ENCODE results near the gene FAM227A. TPM values are rescaled to one million over a fixed set of nuclear protein-coding genes. Genes with fewer than 3 reads are reported as not detected.

The FAM227A gene
- total and polyA plus RNA-seq, 2 of the 8 experiments (the other 6 are each of a cell fraction or from before 2014, with no cell fraction given): 2.1 to 3.9 TPM

DNA sequence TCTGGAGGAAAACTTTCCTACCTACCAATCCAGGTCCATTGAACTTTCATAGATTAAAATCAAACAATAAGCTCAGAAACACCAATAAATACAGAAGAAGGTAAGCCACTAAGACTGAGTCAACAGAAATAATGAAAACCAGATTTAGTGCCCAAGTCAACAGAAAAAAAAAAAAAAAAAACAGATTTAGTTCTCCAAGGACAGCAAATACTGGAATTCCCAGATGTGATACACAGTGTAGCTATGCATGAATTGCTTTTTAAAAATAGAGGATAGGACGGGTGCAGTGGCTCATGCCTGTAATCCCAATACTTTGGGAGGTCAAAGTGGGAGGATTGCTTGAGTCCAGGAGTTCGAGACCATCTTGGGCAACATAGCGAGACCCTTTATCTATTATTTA lies 101.9 kb downstream of the FAM227A start:
- 91% methylated on average over 3 of the region's 3 CpGs; no CpG with 5 or more reads in 1 of the 2 experiments for WGBS, 2 experiments (ENCODE audit: extremely low coverage in 1 of 2, insufficient coverage in 1 of 2, insufficient read length in 1 of 2, insufficient replicate concordance in 2 of 2, low coverage in 1 of 2, low lambda C conversion rate in 2 of 2, missing lambda C conversion rate in 1 of 2)
- DNase-seq (ENCODE audit: low read depth in 1 of 2, low spot score in 2 of 2) (no peak), FAIRE-seq (no peak)
- Histone ChIP-seq H2BK5ac (ENCODE audit: low read depth, low read length) (no peak overlapping the region), H3K27me3 (replicated peaks in 1 of 4; ENCODE audit: control insufficient read depth in 3 of 4, extremely low read depth in 1 of 4, insufficient read depth in 3 of 4, low read length in 3 of 4) (no peaks in the 10 kb centered on the region), H3K36me3 (ENCODE audit: control insufficient read depth in 2 of 4, insufficient read depth in 4 of 4, low read length in 3 of 4) (no peaks in the 10 kb centered on the region), H2AFZ (ENCODE audit: low read length) (no peak overlapping the region), H2BK20ac (ENCODE audit: low read length) (no peak overlapping the region), H3K56ac (replicated peaks; ENCODE audit: insufficient read length, low read depth, low read length) (no peak overlapping the region), H3K4me1 (replicated peaks in 1 of 4; ENCODE audit: control insufficient read depth in 3 of 4, insufficient read depth in 4 of 4, low read length in 3 of 4) (no peaks in the 10 kb centered on the region), H3K4ac (replicated peaks; ENCODE audit: insufficient read length, low read depth, low read length) (no peak overlapping the region), H3K4me3 (ENCODE audit: extremely low read depth in 1 of 4, insufficient read depth in 2 of 4, low read depth in 3 of 4, low read length in 4 of 4) (no peak overlapping the region), H4K20me1 (replicated peaks in 1 of 2; ENCODE audit: control insufficient read depth in 1 of 2, insufficient read depth in 2 of 2, low read length in 2 of 2) (no peaks in the 10 kb centered on the region), H3K9me3 (ENCODE audit: insufficient read depth in 2 of 2, low read depth in 1 of 2, low read length in 1 of 2) (no peaks in the 10 kb centered on the region), H2AK5ac (ENCODE audit: low read depth, low read length) (no peak overlapping the region), H3K79me1 (ENCODE audit: low read depth, low read length) (no peaks in the 10 kb centered on the region), H4K5ac (ENCODE audit: insufficient read length, low read depth, low read length) (no peak overlapping the region), H2BK120ac (replicated peaks; ENCODE audit: low read depth, low read length) (no peak overlapping the region), H4K91ac (replicated peaks; ENCODE audit: insufficient read length, low read length) (no peak overlapping the region), H3K9ac (replicated peaks in 1 of 4; ENCODE audit: extremely low read depth in 1 of 4, low read depth in 3 of 4, low read length in 3 of 4) (no peak overlapping the region), H2BK12ac (ENCODE audit: low read depth, low read length) (no peak overlapping the region), H3K27ac (ENCODE audit: low read depth, low read length) (no peak overlapping the region), H2BK15ac (ENCODE audit: low read length) (no peak overlapping the region), H3K4me2 (ENCODE audit: insufficient read depth in 1 of 2, low read depth in 2 of 2, low read length in 2 of 2) (no peak overlapping the region), H3K79me2 (ENCODE audit: control insufficient read depth in 1 of 2, insufficient read depth in 2 of 2, low read length in 2 of 2) (no peaks in the 10 kb centered on the region), H3K18ac (ENCODE audit: extremely low read depth, low read length) (no peak overlapping the region), H3K23me2 (ENCODE audit: low read depth, low read length) (no peaks in the 10 kb centered on the region), H4K8ac (ENCODE audit: extremely low read depth, insufficient read depth, low read length) (no peak overlapping the region), H3K23ac (ENCODE audit: insufficient read length) (no peak overlapping the region), H3K14ac (ENCODE audit: insufficient read length) (no peak overlapping the region)
- ChIA-PET CTCF (ENCODE audit: partially characterized antibody) (interaction anchor here (0.7 kb wide), 1 partner anchor 177 kb away, joined by 4 read pairs; no protein-coding TSS in a partner anchor), POLR2A (ENCODE audit: partially characterized antibody) (interaction anchor here (0.6 to 1.3 kb wide), 5 partner anchors 10 to 73 kb away, joined by 3 to 5 read pairs (median 3); no protein-coding TSS in a partner anchor)
- TF ChIP-seq ASH2L (IDR thresholded peaks at IDR 0.05; ENCODE audit: low read length) (no peak), POLR2A (IDR thresholded peaks at IDR 0.05; ENCODE audit: control extremely low read depth in 1 of 2, low read depth in 2 of 2, low read length in 2 of 2) (no peak), CREB1 (IDR thresholded peaks at IDR 0.05) (no peak)
